ENCODE measurements around the gene TARS3. TPM values are rescaled to one million over a fixed set of nuclear protein-coding genes. Genes with fewer than 3 reads are reported as not detected.

TARS3 gene
- total and polyA plus RNA-seq, 2 donors (not counting 3 experiments of a cell fraction or from before 2014, with no cell fraction given), result 0.91 to 8.2 TPM

DNA sequence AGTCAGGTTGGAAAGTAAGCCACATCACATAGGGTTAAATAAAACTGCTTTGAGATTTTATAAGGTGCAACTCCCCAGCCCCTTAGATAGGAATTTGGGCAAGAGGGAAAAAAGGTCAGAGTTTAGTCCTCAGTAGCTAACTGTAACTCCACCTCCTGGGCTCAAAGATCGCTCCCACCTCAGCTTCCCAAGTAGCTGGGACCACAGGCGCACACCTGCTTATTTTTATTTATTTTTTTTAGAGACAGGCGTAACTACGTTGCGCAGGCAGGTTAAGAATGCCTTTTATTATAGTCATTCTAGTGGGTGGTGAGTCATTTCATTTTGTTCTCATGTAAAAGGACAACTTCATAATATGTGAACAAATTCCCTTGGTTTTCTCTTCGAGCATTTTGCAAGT, 86.8 kb downstream of the TARS3 start:
- intact Hi-C loops (cut with micrococcal nuclease), result no loop called here
- no peak overlapping the region for H3K27ac ChIP-seq (ENCODE audit: insufficient read depth, low read depth, low read length)

More for the DNA sequence above, 86.8 kb downstream of the TARS3 start:
- no peaks in the 10 kb centered on the region for H3K79me2 ChIP-seq (ENCODE audit: control insufficient read depth, insufficient read depth, low read length)
- ChIA-PET CTCF (interaction anchor here (1.4 kb wide), 1 partner anchor 349 kb away, joined by 5 read pairs; no protein-coding TSS in a partner anchor), POLR2A (no interaction called here)
- dilution Hi-C loops (cut with MboI; ENCODE audit: extremely low pct_ligation_motif_present, low sequenced_read_pairs), result no loop called here
- no peak overlapping the region for H3K4me2 ChIP-seq (ENCODE audit: insufficient read depth, low read length)
- no peaks in the 10 kb centered on the region for H4K20me1 ChIP-seq (replicated peaks; ENCODE audit: control insufficient read depth, extremely low read depth, insufficient read depth, low read length)
- BruUV-seq (replicated peaks), result no TSS peak
- no peaks in the 10 kb centered on the region for H3K9me1 ChIP-seq (replicated peaks; ENCODE audit: control insufficient read depth, extremely low read depth, insufficient read depth, low read length)
- no peak overlapping the region for H3K4me3 ChIP-seq (replicated peaks in 1 of 3; ENCODE audit: insufficient read depth in 1 of 3, low read depth in 1 of 3, low read length in 3 of 3)
- no peaks in the 10 kb centered on the region for H3K27me3 ChIP-seq (ENCODE audit: control insufficient read depth in 2 of 2, insufficient read depth in 2 of 2, low read length in 2 of 2)
- no peak for TF ChIP-seq POLR2A (IDR thresholded peaks at IDR 0.05; ENCODE audit: low read depth, low read length)
- no peak for TF ChIP-seq POLR2AphosphoS5 (IDR thresholded peaks at IDR 0.05; ENCODE audit: insufficient read depth, low read depth, low read length)
- TF ChIP-seq FOS (IDR thresholded peaks at IDR 0.05; ENCODE audit: borderline replicate concordance, insufficient read depth, low read length), result no peak
- no peak for TF ChIP-seq GATA2 (IDR thresholded peaks at IDR 0.05; ENCODE audit: insufficient read depth, insufficient read length, low read depth, low read length)
- TF ChIP-seq, protein P1, sequence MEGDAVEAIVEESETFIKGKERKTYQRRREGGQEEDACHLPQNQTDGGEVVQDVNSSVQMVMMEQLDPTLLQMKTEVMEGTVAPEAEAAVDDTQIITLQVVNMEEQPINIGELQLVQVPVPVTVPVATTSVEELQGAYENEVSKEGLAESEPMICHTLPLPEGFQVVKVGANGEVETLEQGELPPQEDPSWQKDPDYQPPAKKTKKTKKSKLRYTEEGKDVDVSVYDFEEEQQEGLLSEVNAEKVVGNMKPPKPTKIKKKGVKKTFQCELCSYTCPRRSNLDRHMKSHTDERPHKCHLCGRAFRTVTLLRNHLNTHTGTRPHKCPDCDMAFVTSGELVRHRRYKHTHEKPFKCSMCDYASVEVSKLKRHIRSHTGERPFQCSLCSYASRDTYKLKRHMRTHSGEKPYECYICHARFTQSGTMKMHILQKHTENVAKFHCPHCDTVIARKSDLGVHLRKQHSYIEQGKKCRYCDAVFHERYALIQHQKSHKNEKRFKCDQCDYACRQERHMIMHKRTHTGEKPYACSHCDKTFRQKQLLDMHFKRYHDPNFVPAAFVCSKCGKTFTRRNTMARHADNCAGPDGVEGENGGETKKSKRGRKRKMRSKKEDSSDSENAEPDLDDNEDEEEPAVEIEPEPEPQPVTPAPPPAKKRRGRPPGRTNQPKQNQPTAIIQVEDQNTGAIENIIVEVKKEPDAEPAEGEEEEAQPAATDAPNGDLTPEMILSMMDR (IDR thresholded peaks at IDR 0.05; ENCODE audit: extremely low read depth in 1 of 2, insufficient read depth in 1 of 2, low read depth in 1 of 2, low read length in 2 of 2), result no peak
- TF ChIP-seq MYC (IDR thresholded peaks at IDR 0.05; ENCODE audit: low read depth, low read length), result no peak
- no peak for TF ChIP-seq EZH2 (IDR thresholded peaks at IDR 0.05; ENCODE audit: borderline replicate concordance, low read depth, low read length, severe bottlenecking)
- TF ChIP-seq, protein P2, sequence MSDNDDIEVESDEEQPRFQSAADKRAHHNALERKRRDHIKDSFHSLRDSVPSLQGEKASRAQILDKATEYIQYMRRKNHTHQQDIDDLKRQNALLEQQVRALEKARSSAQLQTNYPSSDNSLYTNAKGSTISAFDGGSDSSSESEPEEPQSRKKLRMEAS (IDR thresholded peaks at IDR 0.05; ENCODE audit: insufficient read depth, insufficient read length), result no peak
- no peak for TF ChIP-seq JUN (IDR thresholded peaks at IDR 0.05; ENCODE audit: borderline replicate concordance, insufficient read depth, insufficient read length, low read depth)
- FAIRE-seq (no peak), DNase-seq (ENCODE audit: low read depth, low spot score) (no peak)
- H3K4me1 ChIP-seq (ENCODE audit: control insufficient read depth, extremely low read depth, insufficient read depth, low read length), result peaks cover 17% of the 10 kb centered on the region
- no peak overlapping the region for H3K9ac ChIP-seq (replicated peaks; ENCODE audit: extremely low read depth, insufficient read depth, low read length)
- H3K9me3 ChIP-seq (replicated peaks; ENCODE audit: control insufficient read depth, insufficient read depth, low read length), result no peaks in the 10 kb centered on the region
- H2AFZ ChIP-seq (ENCODE audit: low read depth, low read length), result no peak overlapping the region
- H3K36me3 ChIP-seq (ENCODE audit: control insufficient read depth in 2 of 2, extremely low read depth in 1 of 2, insufficient read depth in 2 of 2, low read length in 2 of 2), result peaks cover 2 to 5% of the 10 kb centered on the region in 2 experiments
